Tibial nerve (tissue), 4 donors: ENCODE results near the gene E2F8.

Experiments used
- EP300 ChIP-seq, 2 donors: sonication (generic); formaldehyde crosslinking; IDR thresholded peaks; one replicate each; pipeline ENCODE4 v1.6.1; 2017; ENCODE audit warnings: antibody characterized with exemption in 2 of 2, mild to moderate bottlenecking in 1 of 2
- POLR2A ChIP-seq, 2 donors: fragments of 450-650 bp; IDR thresholded peaks; one replicate each; pipeline ENCODE4 v1.6.1; 2017; ENCODE audit warnings: antibody characterized with exemption in 2 of 2, mild to moderate bottlenecking in 2 of 2, moderate library complexity in 2 of 2
- TF ChIP-seq, protein P1 (sequence below), 5 experiments: fragments of 200-600 bp in 3 of 5; fragments of 450-650 bp in 2 of 5; sonication (generic) in 3 of 5; IDR thresholded peaks; one replicate each; pipeline ENCODE4 v1.5.1; 2016 to 2019; ENCODE audit warnings: antibody characterized with exemption in 5 of 5, mild to moderate bottlenecking in 3 of 5, moderate library complexity in 2 of 5

DNA sequence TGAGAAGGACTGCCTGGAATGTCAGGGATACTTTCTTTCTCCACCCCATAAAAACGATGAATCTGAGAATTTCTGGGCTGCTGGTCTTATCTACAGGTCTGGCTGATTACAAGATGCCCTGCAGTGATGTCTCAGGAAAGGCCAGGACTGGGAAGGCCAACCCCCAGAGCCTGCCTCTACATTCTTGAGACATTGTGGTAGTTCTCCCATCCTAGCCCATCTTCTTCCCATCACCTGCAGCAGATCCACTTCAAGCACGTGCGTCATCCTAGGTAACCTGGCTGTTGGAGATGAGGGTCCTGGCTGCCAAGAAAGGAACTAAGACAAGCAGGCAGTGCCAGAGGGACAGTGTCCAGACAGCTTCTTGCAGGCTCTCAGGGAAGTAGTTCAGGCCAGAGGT, 44.1 kb upstream of the E2F8 start:
- TF ChIP-seq, protein P1, sequence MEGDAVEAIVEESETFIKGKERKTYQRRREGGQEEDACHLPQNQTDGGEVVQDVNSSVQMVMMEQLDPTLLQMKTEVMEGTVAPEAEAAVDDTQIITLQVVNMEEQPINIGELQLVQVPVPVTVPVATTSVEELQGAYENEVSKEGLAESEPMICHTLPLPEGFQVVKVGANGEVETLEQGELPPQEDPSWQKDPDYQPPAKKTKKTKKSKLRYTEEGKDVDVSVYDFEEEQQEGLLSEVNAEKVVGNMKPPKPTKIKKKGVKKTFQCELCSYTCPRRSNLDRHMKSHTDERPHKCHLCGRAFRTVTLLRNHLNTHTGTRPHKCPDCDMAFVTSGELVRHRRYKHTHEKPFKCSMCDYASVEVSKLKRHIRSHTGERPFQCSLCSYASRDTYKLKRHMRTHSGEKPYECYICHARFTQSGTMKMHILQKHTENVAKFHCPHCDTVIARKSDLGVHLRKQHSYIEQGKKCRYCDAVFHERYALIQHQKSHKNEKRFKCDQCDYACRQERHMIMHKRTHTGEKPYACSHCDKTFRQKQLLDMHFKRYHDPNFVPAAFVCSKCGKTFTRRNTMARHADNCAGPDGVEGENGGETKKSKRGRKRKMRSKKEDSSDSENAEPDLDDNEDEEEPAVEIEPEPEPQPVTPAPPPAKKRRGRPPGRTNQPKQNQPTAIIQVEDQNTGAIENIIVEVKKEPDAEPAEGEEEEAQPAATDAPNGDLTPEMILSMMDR (IDR thresholded peaks at IDR 0.05), result no peak
- no peak for TF ChIP-seq POLR2A (IDR thresholded peaks at IDR 0.05)
- TF ChIP-seq EP300 (IDR thresholded peaks at IDR 0.05), result no peak
